Stimulated activated CD8-positive, alpha-beta memory T cell treated with anti-CD3 and anti-CD28 coated beads, Interleukin-15, amount 100 ng/mL, for 48 hours (primary cell): Measurements from ENCODE around the gene SAMD8.
"Not testable (repeated sequence)": the region's sequence is repeated elsewhere in the genome, so short reads cannot be mapped to it uniquely, and the experiment has no call there.

Experiments used
- DNase-seq, 2 donors: peaks; one replicate each; pipeline ENCODE4 v3.0.0-alpha.2; 2020; ENCODE audit warnings: low read depth in 2 of 2

The SAMD8 gene

DNA sequence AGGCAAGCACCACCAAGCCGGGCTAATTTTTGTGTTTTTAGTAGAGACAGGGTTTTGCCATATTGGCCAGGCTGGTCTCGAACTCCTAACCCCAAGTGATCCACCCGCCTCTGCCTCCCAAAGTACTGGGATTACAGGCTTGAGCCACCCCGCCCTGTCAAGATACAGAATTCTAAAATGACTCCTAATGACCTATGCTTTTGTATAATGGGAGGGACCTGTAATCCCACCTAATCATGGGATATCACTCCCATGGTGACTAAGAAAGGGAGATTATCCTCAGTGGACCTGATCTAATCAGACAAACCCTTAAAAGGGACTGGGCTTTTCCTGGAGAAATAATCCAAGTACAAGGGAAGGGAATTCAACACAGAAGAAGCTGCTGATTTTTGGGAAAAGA, 28.8 kb downstream of the SAMD8 start:
- DNase-seq: no peak

DNA sequence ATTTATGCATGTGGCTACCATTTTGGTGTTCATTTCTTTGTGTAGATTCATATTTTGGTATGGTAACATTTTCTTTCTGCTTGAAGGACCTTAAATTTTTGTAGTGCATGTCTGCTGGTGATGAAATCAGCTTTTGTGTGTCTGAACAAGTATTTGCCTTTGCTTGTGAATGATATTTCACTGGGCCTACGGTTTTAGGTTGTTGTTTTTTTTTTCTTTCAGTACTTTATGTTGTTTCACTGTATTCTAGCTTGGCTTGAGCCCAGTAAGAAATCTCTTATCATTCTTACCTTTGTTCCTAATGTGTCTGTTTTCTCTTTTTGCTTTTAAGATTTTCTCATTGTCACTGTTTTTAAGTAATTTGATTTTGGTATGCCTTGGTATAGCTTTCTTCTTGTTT, 31.9 kb downstream of the SAMD8 start:
- DNase-seq: no peak

DNA sequence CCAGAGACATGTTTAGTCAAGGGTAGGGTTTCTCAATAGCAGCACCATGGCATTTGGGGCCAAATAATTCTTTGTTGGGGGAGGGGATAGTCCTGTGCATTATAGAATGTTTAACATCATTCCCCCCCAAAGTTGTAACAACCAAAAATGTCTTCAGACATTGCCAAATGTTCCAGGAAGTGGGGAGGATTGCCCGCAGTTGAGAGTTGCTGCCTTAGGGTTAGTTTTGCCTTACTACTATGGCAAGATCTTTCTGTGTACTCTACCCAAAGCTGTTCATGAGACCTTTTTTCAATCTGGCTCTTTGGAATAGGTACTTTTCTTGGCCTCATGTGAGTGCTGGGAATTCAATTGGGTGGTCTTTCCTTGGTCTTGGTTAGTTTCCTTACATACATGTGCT, 34.1 kb downstream of the SAMD8 start:
- DNase-seq: no peak

DNA sequence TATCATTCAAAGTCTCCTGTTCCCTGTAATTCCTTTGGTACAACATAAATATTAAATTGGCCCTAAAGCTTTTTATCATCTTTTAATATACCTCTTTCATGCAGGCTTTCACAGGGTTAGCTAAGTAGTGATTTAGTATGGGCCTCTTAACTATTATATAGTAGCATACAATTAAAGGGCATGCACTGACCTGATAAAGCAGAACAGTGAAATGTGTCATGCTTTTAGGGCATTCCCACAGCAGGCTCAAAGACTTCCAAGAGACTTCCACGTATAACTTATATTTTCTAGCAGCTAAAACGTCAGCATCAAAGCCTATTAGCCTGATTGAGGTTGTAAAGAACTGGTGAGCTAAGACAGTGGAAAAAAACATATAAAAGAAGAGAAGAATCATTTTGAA, 35.3 kb downstream of the SAMD8 start:
- no peak for DNase-seq

DNA sequence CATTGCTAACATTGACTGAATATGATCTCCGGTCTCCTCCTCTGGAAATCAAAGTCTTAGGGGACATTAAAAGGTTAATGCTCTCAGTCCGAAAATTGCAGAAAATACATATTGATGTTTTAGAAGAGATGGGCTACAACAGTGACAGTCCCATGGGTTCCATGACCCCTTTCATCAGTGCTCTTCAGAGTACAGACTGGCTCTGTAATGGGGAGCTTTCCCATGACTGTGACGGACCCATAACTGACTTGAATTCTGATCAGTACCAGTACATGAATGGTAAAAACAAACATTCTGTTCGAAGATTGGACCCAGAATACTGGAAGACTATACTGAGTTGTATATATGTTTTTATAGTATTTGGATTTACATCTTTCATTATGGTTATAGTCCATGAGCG, 39.2 kb downstream of the SAMD8 start:
- DNase-seq: no peak

DNA sequence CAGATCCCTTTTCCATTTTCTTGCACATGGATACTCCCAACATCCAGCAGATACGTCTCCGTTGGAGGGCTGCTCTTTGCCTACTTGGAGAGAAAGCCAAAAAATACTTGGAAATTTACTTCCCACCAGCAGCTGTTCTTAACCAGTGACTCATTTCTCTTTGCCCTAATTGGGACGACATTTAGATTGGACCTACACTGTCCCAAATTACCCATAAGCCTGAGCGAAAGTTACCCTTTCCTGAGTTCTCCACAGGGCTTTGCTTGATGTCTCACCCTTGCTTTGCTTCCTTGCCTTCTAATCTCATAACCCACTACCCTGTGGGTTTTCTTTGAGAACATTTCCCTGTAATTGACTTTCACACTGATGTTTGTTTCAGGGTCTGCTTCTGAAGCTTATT, 48.1 kb downstream of the SAMD8 start:
- DNase-seq: no peak

DNA sequence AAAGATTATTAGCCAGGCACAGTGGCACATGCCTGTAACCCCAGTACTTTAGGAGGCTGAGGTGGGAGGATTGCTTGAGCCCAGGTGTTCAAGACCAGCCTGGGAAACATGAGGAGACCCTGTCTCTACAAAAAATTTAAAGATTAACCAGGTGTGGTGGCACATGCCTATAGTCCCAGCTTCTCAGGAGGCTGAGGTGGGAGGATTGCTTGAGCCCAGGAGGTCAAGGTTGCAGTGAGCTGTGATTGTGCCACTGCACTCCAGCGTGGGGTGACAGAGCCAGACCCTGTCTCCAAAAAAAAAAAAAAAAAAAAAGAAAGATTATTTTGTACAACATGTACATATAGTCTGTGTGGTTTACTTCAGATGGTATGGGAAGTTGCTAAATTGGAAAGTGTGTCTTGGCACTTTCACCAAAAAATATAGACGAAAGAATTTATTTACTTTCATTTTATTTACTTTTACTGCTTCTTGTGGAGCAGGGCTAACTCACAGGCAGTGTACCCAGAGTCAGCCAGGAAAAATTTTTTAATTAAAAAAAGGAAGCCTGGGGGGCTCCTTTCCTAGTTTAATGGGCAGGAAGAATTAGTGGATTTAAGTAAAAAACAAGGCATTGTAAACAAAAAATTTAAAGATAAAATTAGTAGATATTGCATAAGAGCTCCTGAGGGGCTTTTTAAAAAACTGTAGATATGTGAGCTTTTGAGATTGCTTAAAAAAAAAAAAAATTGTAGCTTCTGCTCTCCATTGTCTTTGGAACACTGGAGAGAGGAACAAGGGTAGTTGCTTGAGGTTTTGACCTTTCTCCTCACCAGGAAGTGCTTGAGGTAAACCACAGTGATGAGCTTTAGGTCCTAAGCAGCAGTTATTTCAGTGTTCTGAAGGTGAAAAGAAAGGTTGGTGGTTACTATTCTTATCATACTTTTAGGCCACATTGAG, 54.5 kb downstream of the SAMD8 start:
- DNase-seq: no peak

DNA sequence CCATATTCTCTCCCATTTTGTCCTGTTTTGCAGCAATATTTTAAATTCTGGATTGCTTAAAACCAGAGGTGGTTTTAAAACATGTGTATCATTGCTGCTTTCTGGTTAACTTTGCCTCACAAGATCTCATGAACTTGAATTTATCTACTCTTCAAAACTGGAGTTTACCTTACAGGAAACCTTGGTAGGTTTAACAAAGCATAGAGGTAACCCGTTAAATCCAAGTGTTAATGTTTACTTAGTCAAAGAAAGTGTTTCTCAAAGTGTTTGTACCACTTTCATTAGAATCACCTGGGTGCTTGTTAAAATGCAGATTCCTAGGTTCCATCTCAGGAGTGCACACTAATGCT, 55.1 kb downstream of the SAMD8 start:
- no peak for DNase-seq

DNA sequence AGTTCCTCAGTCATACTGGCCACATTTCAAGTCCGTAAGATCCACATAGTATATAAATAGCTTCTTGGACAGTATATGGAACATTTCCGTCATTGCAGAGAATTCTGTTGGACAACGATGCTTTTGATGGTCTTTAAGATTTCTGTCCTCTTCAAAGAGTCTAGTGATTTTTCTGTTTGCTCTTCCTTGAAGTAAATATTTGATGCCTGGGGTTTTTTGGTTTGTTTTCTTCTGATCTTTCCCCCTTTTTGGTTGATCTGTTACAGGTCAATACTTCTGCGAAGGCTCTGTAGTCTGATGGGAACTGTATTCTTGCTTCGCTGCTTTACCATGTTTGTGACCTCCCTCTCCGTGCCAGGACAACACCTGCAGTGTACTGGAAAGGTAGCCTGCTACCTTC, 56.8 kb downstream of the SAMD8 start:
- no peak for DNase-seq

DNA sequence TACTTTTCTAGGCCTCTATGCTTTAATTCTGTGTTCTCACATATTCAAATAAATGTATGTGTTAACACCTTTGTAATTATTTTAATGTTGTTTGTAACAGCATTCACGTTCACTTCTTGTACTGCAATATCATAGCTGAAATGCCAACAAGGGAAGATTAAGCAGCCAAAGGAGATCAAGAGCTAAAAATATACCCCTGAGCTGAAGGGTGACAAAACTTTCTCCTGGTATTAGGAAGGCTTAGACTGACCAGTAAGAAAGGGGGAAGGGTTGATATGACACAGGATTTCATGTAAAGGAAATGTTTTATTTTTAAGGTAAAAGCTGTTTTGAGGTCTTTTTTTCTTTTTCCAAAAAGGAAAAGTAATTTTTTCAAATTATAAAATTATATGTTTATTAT, 58.8 kb downstream of the SAMD8 start:
- no peak for DNase-seq

DNA sequence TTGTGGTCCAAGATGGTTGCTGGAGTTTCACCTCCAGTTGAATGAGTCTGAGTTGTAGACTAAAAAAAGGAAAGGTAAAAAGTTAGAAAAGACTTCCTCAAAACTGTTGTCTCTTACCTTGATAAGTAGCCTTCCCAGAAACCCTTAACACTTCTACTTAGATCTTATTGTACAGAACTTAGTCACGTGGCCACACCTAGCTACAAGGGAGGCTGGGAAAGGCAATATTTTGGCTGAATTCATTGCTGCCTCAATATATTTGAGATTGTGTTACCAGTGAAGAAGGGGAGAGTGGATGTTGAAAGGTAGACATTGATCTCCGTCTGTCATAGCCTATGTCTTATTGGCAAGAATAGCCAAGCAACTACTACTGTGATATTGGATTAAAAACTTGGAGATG, 63.6 kb downstream of the SAMD8 start:
- DNase-seq: no peak

DNA sequence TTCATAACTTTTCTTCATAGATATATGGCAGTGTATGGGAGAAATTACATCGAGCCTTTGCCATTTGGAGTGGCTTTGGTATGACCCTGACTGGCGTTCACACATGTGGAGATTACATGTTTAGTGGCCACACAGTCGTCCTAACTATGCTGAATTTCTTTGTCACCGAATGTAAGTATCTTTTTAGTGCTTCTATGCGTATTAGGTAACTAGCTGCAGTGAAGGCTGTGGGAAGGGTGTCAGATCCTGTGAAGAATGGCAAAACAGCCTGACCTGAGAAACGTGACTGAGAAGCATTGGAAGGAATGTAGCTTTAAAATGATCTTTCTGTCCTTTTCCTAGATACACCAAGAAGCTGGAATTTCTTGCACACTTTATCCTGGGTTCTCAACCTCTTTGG, 64.6 kb downstream of the SAMD8 start:
- no peak for DNase-seq

DNA sequence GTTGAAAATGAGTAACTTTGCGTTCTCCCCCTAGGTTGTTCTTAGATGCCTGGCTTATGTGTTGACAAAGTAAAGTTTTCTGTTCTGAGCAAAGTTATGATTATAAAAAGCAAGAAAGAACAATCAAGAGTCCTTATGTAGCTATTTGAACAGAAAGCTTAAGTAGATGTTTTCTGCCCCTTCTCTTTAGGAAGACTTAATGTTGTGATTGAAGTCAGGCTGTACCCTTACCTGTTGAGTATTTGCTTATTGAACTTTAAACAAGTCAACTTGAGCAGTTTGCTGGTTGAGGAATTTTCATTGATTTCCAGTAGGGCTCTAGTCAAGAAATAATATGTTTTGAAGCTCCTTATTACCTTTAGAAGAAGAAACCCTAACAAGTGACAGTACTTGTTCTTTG, 65.3 kb downstream of the SAMD8 start:
- DNase-seq: no peak

DNA sequence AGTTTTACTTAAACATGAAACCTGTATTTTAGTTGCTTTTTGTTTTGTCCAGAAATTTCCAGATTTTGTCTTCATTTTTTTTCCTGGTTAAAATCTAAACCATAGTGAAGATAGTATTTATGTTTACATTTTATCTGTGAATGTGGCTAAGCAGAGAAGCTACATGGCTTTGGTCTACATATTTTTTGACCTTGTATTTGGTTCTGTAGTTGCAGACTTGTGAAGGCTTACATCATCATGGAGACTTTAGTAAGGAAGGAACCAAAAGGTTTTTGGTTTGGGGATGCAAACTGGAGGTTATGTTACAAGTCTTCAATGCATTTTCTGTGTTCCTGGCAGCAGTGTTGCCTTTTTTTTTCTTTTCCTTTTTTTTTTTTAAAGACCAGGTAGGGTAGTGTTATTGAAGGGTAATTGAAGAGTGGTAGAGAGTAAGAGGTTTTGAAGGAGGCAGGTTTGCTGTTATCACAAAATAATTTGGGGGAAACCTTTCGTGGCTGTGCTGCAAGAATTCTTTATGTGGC, 68.3 kb downstream of the SAMD8 start:
- DNase-seq: no peak

DNA sequence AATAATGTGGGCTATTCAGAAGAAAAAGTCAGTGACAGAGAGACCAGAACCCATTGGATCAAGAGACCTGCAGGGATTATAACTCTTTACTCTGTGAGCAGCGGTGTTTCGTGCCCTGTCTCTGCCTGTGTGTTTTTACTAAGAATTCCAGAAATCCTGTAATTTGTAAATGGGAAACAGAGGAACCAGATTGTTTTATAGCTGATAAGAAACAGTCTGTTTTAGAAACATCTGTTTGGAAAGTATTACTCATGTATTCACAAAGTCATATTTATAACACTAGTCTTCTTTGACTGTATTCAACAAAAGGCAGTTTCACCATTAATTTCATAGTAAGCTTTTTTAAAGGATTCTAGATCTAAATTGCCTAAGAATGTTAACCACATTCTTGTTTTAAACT, 69.1 kb downstream of the SAMD8 start:
- no peak for DNase-seq

DNA sequence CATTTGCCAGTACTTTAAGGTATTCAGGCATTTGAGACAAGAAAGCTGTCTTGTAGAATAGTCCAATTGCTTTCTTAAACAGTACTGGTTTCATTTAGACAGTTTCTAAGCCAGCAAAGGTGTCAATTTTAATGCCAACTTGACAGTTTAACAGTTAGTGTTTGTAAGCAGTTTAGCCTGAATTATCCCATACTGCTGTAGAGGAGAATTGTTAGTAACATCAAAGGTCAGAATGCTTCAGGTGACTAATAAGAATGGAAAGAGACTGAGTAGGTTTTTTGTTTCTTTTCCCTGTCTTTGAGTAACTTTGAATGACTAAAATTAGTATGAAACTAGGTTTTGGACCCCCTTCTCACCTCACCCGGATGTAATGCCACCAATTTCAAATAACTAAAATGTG, 69.6 kb downstream of the SAMD8 start:
- DNase-seq: no peak

DNA sequence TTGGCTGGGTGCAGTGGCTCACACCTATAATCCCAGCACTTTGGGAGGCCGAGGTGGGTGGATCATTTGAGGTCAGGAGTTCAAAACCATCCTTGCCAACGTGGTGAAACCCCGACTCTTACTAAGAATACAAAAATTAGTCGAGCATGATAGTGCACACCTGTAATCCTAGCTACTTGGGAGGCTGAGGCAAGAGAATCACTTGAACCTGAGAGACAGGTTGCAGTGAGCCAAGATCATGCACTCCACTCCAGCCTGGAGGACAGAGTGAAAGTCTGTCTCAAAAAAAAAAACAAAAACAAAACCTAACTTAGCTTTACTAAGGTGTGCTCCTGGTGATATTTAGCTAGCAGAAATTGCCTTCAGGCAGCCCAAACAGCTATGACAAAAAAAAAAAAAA, 74.9 kb downstream of the SAMD8 start:
- no peak for DNase-seq

DNA sequence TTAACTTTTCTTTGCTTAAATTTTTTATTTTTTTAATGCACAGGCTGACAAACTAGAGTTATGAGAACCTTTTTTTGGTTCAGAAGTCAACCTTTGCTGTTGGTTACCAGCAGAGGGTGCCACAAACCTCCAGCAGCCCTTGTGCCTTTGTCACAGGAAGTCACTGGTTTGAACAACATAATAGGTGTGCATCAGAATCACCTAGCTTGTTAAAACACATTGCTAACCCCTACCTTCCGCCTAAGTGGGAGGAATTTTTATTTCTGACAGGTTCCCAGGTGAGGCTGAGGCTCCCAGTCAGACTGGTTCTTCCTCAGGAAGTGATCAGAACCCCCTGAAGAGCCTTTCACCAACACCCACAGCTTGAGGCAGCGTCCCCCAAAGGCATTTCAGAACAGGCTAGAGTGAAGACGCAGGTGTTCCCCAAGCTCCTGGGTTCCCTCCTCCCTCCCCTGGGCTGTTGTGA, 76.5 kb downstream of the SAMD8 start:
- peak in 1 of 2 donors; percentile 38 for DNase-seq

DNA sequence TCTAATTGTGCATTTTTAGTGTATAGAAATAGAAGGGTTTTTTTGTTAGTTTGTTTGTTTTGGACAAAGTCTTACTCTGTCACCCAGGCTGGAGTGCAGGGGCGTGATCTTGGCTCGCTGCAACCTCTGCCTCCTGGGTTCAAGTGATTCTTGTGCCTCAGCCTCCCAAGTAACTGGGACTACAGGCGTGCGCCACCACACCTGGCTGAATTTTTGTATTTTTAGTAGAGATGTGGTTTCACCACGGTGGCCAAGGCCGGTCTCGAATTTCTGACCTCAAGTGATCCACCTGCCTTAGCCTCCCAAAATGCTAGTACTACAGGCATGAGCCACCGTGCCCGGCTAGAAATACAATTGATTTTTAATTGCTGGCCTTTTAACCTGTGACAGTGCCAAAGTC, 77.1 kb downstream of the SAMD8 start:
- DNase-seq: not testable (repeated sequence)

DNA sequence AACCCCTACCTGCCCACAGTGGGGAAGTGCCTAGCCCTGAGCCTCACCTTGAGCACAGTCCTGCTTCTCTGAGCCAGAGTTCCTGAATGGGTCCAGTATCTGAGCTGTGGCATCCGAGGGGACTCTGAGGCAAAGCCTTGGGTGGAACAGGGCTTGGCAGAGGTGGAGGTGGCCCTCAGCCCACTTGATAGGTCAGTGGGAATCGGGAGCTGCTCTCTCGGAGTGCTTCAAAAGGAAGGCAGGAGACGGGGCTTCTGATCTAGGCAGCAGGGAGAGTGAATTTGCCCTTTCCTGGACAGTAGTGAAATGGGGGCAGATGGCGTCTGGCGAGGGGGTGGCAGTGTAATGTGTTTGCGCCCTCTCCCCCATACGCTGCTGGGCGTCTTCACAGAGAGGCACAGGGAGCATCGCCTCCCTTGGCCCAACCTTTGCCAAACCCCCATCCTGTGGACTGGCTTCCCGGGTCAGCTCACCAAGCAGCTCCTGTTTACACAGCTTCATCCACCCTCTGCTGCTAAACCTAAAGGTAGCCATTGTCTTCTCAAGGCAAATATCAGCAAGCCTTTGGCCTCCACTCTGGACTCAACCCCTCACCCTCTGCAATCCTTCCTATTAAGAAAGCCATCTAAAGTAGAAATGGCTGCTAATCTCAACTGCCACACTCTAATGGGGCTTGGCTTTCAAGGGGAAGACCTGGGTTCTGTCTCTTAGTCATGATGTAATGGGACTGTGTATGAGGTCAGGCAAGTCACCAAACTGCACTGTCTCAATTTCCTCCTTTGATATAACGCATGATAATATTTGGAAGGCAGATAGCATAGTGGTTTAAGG, 78.0 kb downstream of the SAMD8 start:
- no peak for DNase-seq

DNA sequence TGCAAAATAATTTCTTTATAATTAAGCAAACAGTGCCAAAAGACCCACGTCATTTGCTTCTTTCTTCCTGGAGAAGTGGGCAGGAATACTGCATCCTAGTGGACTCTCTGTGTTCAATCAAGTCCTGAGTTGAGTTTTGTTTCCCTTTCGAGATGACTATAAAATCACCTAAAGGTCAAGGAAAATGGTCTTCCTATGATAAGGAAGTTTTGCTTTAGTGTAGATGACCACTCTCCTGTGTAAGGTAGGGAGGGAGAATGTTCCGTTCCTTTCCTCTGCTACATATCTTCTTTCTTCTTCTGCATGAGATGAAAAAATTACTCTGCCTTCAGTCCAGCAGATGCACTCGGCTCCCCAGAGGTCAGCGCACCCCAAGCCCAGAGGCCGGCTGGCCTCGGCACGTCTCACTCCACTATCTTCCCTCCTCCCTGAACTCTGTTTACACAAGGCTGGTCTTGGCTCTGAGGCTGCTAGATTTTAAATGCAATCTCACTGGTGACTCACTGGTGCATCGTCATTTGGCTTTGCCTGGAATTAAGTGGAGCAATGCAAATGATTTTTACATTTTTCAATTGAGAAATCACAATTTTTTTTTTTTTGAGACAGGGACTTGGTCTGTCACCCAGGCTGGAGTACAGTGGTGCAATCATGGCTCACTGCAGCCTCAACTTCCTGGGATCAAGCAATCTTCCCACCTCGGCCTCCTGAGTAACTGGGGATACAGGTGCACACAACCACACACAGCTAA, 80.5 kb downstream of the SAMD8 start:
- DNase-seq: no peak

DNA sequence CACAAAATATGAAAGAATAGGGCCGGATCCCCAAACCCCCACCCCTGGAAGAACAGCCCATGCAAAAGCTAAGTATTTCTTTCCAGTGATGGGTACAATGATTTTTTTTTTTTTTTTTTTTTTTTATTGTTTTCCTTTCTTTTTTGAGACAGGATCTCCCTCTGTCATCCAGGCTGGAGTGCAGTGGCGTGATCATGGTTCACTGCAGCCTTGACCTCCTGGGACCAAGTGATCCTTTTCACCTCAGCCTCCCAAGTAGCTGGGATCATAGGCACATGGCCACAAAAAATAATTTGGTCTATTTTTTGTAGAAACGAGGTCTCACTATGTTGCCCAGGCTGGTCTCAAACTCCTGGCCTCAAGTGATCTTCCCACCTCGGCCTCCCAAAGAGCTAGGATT, 83.2 kb downstream of the SAMD8 start:
- DNase-seq: not testable (repeated sequence)
